Measurements from ENCODE around the gene RNASE13.

GRCh38 chr14:21017528-21018245 is 16.9 kb downstream of the RNASE13 start:
- no peak for TF ChIP-seq POLR2AphosphoS5 (IDR thresholded peaks at IDR 0.05; ENCODE audit: low read depth, low read length)
- TF ChIP-seq SIN3A (IDR thresholded peaks at IDR 0.05; ENCODE audit: borderline replicate concordance, insufficient read depth, low read length) = no peak
- TF ChIP-seq REST (IDR thresholded peaks at IDR 0.05; ENCODE audit: insufficient read depth in 1 of 2, low read depth in 2 of 2, low read length in 2 of 2) = no peak
- TF ChIP-seq TAF1 (IDR thresholded peaks at IDR 0.05; ENCODE audit: borderline replicate concordance, insufficient read depth, low read length) = no peak
- TF ChIP-seq FOXP2 (optimal IDR thresholded peaks at IDR 0.05; ENCODE audit: borderline replicate concordance, extremely low read depth, extremely low read length, insufficient read depth) = no peak

All from PFSK-1 (cell line).